SH-SY5Y (cell line): ENCODE data around the gene LCP1.

Experiments
- GATA2 ChIP-seq: IDR thresholded peaks from 2 replicates; pipeline ENCODE4 v1.6.1; 2011; ENCODE audit warnings: mild to moderate bottlenecking, low read depth, low read length
- GATA3 ChIP-seq: IDR thresholded peaks from 2 replicates; pipeline ENCODE4 v1.6.1; 2011; ENCODE audit warnings: low read depth, mild to moderate bottlenecking, low read length, moderate library complexity

Gene LCP1

GRCh38 chr13:46185634-46186033 lies 3.7 kb upstream of the LCP1 start:
- TF ChIP-seq GATA2 (no peak), GATA3 (no peak)

- TF ChIP-seq GATA2, result no peak
- no peak for TF ChIP-seq GATA3
Observed at GRCh38 chr13:46184277-46184699, 2.3 kb upstream of the LCP1 start.

GRCh38 chr13:46183018-46183946 lies 1.3 kb upstream of the LCP1 start:
- TF ChIP-seq GATA3 (no peak), GATA2 (no peak)

- TF ChIP-seq GATA3 (no peak), GATA2 (no peak)
Observed at GRCh38 chr13:46182491-46182877, 507 bp upstream of the LCP1 start.

GRCh38 chr13:46181377-46181839 lies 569 bp downstream of the LCP1 start:
- TF ChIP-seq GATA3 (no peak), GATA2 (no peak)

GRCh38 chr13:46179969-46180763 lies 1.8 kb downstream of the LCP1 start:
- TF ChIP-seq GATA3 (no peak), GATA2 (no peak)

- TF ChIP-seq GATA3 (no peak), GATA2 (no peak)
Observed at GRCh38 chr13:46179491-46179908, 2.5 kb downstream of the LCP1 start.

- TF ChIP-seq GATA2, result no peak
- no peak for TF ChIP-seq GATA3
Observed at GRCh38 chr13:46178821-46179220, 3.2 kb downstream of the LCP1 start.

- TF ChIP-seq GATA2 (no peak), GATA3 (no peak)
Observed at GRCh38 chr13:46178143-46178542, 3.8 kb downstream of the LCP1 start.

GRCh38 chr13:46176756-46177155 lies 5.2 kb downstream of the LCP1 start:
- TF ChIP-seq GATA2, result no peak
- no peak for TF ChIP-seq GATA3

GRCh38 chr13:46173656-46174055 lies 8.3 kb downstream of the LCP1 start:
- TF ChIP-seq GATA3 (no peak), GATA2 (no peak)

- TF ChIP-seq GATA2 (no peak), GATA3 (no peak)
Observed at GRCh38 chr13:46172531-46172991, 9.4 kb downstream of the LCP1 start.

- TF ChIP-seq GATA2 (no peak), GATA3 (no peak)
Observed at GRCh38 chr13:46171739-46172138, 10.2 kb downstream of the LCP1 start.

- no peak for TF ChIP-seq GATA2
- no peak for TF ChIP-seq GATA3
Observed at GRCh38 chr13:46171217-46171616, 10.8 kb downstream of the LCP1 start.
